Testis (tissue), 2 donors: ENCODE data around the gene KCNG1.

Source experiments
- POLR2A ChIP-seq: fragments of 450-650 bp; IDR thresholded peaks from one replicate; pipeline ENCODE4 v1.6.1; 2017; ENCODE audit warnings: antibody characterized with exemption, mild to moderate bottlenecking, moderate library complexity
- TF ChIP-seq, protein P1 (sequence below), 3 experiments: fragments of 450-650 bp in 2 of 3; fragments of 200-600 bp in 1 of 3; sonication (generic) in 1 of 3; IDR thresholded peaks; one replicate each; pipeline ENCODE4 v1.5.1; 2016 to 2019; ENCODE audit warnings: antibody characterized with exemption in 3 of 3, mild to moderate bottlenecking in 2 of 3, moderate library complexity in 1 of 3

DNA sequence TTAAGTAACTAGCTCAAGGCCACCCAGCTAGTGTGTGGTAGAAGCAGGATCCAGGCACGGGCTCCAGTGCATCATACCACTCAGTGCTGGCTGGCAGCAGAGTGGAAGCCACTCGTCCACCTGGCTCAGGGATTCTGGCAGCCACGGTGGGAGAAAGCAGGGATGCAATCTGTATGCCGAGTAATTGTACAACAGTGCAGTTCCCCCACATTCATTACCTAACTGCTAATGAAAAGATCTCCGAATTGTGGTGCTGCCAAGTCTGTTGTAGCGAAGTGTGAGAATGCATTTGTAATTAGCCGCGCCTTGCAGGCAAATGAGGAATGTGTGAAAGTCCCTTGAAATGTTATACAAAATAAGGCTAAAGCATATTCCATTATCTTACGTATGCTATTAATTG, 29.0 kb downstream of the KCNG1 start:
- TF ChIP-seq, protein P1, sequence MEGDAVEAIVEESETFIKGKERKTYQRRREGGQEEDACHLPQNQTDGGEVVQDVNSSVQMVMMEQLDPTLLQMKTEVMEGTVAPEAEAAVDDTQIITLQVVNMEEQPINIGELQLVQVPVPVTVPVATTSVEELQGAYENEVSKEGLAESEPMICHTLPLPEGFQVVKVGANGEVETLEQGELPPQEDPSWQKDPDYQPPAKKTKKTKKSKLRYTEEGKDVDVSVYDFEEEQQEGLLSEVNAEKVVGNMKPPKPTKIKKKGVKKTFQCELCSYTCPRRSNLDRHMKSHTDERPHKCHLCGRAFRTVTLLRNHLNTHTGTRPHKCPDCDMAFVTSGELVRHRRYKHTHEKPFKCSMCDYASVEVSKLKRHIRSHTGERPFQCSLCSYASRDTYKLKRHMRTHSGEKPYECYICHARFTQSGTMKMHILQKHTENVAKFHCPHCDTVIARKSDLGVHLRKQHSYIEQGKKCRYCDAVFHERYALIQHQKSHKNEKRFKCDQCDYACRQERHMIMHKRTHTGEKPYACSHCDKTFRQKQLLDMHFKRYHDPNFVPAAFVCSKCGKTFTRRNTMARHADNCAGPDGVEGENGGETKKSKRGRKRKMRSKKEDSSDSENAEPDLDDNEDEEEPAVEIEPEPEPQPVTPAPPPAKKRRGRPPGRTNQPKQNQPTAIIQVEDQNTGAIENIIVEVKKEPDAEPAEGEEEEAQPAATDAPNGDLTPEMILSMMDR (IDR thresholded peaks at IDR 0.05), result no peak
- TF ChIP-seq POLR2A, result no peak
